Activated T-cell treated with anti-CD3 and anti-CD28 coated beads for 48 hours (primary cell): ENCODE results near the gene FGD5.

Source experiments
- DNase-seq: peaks from one replicate; pipeline ENCODE4 v3.0.0-alpha.2; 2020; ENCODE audit warnings: low read depth

The FGD5 gene

GRCh38 chr3:14824646-14825045 lies 5.9 kb downstream of the FGD5 start:
- DNase-seq, result no peak

DNA sequence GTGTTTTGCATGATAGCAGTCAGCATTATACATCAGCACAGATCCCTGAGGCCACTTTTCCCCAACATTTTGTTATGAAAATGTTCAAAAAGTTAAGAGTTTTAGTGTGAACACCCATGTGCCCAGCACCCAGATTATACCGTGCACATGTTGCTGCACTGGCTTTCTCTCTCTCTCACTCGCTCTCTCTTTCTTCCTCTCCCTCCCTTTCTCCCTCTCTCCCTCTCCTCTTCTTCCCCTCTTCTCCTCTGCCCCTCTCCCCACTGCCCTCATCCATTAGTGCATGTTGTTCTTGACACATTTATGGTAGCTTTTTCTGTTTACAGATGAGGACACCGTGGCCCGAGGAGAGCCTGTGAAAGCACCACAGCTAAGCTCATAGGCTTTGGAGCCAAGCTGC lies 7.3 kb downstream of the FGD5 start:
- no peak for DNase-seq

- no peak for DNase-seq
Observed at GRCh38 chr3:14827776-14828175, 9.0 kb downstream of the FGD5 start.

DNA sequence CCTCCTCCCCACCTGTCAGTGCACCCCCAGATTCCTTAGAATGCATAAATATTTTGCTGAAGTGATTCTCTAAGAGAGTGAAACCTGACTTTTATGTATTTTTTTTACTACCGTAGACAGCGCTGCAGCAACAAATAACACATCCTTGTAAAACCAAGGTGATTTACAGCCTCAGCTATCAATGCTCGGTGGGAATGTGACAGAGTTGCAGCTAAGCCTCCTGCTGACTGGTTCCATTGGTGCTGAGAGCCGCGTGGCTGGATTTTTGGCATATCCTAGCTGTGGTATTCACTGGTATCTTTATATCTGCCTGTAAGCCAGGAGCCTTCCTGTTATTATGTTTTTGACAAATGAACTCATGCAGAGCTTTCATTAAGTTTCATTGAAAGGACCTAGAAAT lies 11.0 kb downstream of the FGD5 start:
- no peak for DNase-seq

DNA sequence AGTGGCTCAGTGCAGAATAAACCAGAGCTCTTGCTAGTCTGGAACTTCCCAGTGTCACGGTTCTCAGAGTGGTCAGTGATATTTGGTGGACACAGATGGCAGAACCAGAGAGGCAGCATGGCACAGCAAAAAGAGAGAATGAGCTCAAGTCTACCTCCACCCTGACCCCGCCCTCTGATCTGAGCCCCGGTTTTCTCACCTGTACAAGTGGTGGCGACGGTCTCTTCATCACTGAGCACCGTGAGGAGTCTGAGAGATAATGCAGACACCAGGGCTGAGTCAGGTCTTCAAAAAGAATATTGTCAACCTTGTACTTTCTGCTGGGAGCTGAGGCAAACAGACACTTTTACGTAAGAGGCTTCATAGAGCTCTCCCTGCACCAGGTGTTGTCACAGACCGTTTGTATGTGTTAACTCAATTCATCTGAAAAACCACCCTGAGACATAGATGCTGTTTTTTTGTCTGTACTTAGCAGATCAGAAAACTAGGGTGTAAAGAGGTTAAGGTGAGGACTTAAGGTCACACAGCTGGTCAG lies 13.2 kb downstream of the FGD5 start:
- no peak for DNase-seq

GRCh38 chr3:14832975-14833722 lies 14.4 kb downstream of the FGD5 start:
- no peak for DNase-seq

DNA sequence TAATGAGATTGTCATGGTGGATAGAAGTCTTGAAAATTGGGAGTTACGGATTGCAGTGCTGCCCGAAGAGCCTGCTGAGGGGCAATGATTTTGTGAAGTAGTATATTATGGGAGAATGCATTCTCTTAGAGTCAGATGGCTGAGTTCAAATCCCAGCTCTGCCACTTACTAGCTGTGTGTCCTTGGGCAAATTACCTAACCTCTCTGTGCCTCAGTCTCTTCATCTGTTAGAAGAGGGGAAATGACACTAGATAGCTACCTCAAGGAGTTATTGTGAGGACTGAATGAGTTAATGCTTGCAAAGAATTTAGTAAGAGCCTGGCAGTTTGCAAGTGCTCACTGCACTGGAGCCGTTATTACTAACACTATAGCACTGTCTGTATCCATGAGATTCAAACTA lies 15.4 kb downstream of the FGD5 start:
- no peak for DNase-seq

DNA sequence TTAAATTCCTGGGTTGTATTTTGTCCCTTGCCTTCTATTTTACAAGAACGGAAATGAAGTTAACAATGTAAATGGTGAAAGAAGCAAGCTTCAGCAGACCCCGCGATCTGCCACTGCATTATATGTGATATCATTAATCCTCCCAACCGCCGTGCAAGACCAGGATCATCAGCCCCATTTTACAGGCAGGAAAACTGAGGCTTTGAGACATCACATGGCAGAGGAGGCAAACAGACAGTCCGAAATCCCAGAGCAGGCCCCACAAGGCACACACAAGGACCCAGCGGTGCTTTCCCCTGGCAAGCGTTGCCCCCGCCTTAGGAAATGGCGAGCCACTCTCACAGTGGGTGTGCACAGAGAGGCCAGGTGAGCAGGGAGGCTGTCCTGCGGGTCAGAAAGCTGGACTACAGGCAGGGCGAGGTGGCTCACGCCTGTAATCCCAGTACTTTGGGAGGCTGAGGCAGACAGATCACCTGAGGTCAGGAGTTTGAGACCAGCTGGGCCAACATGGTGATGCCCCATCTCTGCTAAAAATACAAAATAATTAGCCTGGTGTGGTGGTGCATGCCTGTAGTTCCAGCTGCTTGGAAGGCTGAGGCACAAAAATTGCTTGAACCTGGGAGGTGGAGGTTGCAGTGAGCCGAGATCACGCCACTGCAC lies 16.2 kb downstream of the FGD5 start:
- DNase-seq, result no peak

GRCh38 chr3:14836049-14836468 lies 17.3 kb downstream of the FGD5 start:
- DNase-seq, result no peak

GRCh38 chr3:14837186-14837877 lies 18.6 kb downstream of the FGD5 start:
- DNase-seq, result no peak

DNA sequence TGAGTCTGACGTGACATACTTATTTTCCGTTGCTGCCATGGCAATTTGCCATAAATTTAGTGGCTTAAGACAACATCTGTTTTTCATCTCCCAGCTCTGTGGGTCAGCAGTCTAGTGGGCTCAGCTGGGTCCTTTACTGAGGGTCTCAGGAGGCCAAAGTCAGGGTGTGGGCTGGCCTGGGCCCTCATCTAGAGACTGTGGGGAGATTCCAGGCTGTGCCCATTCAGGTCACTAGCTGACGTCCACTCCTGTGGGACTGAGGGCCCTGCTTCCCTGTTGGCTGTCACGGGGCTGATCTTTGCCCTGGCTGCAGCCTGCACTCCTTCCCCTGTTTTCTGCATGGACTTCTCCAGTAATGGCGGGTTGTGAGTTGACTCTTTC lies 19.1 kb downstream of the FGD5 start:
- DNase-seq, result no peak

DNA sequence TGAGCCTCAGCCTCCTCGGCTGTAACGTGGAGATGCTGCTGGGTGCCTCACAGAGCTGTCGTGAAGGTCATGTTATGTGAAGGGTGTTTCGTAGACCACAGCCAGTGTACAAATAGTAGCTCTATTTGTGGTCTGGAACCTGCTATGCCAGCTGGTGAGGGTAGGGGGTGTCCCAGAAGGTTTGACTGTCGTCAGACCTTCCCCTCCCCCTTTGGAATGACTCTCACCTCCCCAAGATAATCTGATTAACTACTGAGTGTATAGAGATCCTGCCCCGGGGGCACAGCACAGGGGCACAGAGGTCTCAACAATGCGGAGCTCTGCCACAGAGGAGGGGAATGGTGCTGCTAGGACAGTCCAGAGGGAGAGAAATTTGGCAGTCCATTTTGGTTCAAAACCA lies 20.5 kb downstream of the FGD5 start:
- no peak for DNase-seq

DNA sequence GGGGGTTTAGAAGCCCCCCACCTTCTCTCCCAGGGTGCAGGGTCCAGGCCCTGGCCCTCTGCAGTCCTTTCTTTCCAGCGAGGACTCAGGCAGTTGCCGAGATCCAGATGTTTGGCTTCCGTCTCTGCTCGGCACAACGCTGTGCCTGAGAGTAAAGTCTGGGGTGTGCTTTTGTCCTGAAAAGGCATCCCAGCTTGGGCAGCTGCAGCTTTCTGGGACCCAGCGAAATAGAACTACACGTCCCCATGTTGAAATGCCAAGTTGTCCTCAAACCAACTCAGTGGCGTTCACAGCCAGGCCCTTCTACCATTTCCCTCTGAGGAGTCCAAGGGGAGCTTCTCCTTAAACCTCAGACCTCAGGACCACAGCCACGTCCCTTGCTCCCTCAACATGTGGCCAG lies 23.1 kb downstream of the FGD5 start:
- no peak for DNase-seq

DNA sequence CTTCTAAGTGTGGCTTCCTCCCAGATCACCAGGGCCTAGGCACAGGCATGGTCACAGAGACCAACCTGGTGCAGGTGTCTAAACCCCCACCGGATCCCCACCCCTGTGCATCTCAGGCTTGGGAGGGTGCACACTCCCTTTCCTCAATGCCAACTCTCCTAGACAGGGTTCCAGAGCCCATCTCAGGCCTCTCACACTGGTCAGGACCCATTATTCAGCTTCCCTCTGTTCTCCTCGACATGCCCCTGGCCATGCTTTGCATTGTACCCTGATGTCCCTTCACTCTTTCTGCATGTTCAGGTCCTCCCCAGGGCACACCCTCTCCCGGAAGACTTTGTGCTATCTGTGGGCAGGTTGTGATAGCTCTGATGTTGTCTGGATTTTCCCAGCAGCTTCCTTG lies 23.5 kb downstream of the FGD5 start:
- no peak for DNase-seq

DNA sequence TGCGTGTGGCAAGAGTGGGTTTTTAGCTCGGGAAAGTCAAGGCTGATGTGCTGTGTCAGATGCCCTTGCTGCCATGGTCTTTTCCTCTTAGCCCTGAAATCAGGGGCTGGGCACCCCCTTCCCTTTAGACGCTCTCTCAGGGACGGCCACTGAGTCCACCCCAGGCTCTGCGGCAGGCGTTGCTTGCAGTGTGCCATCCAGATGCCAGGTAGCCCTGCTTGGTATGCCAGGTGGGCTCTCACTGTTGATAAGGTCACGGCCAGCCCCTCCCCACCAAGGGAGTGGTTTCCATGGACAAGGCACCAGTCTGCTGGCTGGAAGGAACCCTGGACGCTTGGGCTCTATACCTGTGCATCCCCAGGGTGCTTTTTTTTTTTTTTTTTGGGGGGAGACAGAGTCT lies 24.6 kb downstream of the FGD5 start:
- no peak for DNase-seq

DNA sequence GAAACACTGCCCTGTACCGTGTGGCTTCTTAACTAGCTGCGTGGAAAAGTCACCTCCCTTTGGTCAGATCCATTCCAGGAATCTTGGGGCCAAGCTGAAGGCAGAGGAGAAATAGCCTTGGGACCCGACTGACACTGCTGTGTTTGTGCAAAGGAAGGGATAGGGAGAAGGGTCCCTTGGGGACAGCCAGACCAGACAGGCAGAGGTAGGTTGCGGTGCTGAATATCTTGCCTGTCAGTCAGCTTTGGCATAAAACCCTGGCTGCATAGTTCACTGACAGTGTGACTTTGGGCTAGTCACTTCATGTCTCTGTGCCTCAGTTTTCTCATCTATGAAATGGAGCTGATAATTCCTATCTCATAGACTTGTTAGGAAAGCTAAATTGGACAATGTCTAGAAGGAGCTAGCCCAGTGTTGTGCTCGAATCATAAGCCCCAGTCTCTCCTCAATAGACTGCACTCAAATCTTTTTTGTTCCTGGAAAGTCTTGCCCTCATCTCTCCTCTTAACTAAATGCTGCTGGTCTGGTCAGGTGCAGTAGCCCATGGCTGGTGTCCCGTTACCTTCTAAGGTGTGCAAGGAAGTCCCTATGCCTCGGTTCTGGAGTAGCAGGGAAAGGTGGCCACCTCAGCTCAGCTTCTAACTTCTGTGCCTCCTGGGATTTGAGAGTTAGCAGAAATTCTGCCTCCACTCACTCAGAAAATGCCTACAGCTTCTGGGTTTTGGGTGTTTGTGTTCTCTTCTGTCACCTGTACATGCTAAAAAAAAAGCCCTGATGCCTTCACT lies 25.8 kb downstream of the FGD5 start:
- DNase-seq, result no peak

- DNase-seq, result no peak
Observed at GRCh38 chr3:14845180-14845579, 26.4 kb downstream of the FGD5 start.

- no peak for DNase-seq
Observed at GRCh38 chr3:14845826-14846225, 27.1 kb downstream of the FGD5 start.

- no peak for DNase-seq
Observed at GRCh38 chr3:14846226-14846880, 27.6 kb downstream of the FGD5 start.

GRCh38 chr3:14847613-14848541 lies 29.1 kb downstream of the FGD5 start:
- DNase-seq, result no peak

- no peak for DNase-seq
Observed at GRCh38 chr3:14848906-14849305, 30.1 kb downstream of the FGD5 start.
